K562 (cell line): ENCODE results near the gene TMEM203. TPM values are rescaled to one million over a fixed set of nuclear protein-coding genes. Genes with fewer than 3 reads are reported as not detected.

Experiments
- ATAC-seq: fragments of 200-7000 bp; cut with Tn5 transposase; 3 replicates; pipeline ENCODE4 v1.9.1; 2020; ENCODE audit warnings: moderate library complexity
- BruUV-seq: library from RNA; stranded (reverse); fragments of 400-500 nt; replicated peaks from 2 replicates; lab custom pipeline; 2021; lab: Mats Ljungman, UMichigan
- CTCF ChIA-PET: fragments of 300-600 bp; formaldehyde crosslinking; extraction: SDS; loops from one replicate; lab custom pipeline; 2021; ENCODE audit warnings: low intra/inter-chr PET ratio; lab: Yijun Ruan, JAX
- POLR2A ChIA-PET: fragments of 300-600, 350-650 bp; sonication (Branson Sonifier 250); formaldehyde crosslinking; extraction: SDS; loops from one replicate; lab custom pipeline; 2021; ENCODE audit warnings: antibody characterized with exemption, inconsistent platforms; lab: Yijun Ruan, JAX
- DNase-seq, 4 experiments: peaks; one replicate each; pipeline versions ENCODE4 v3.0.0 to v3.0.0-alpha.2; 2011 to 2018; ENCODE audit warnings: low spot score in 3 of 4, mixed read lengths in 3 of 4; ENCODE audit errors: extremely low read depth in 1 of 4
- FAIRE-seq: peaks from 2 replicates; lab custom pipeline; 2011; peaks lifted over from hg19 to GRCh38; lab: Jason Lieb, UNC
- H2AFZ ChIP-seq: 2 replicates; pipeline ENCODE4 v1.6.0; 2011; ENCODE audit warnings: low read depth, low read length, control low read depth, inconsistent platforms
- H3K27ac ChIP-seq: fragments of 200-600 bp; 3 replicates; pipeline ENCODE4 v1.8.0; 2011; ENCODE audit warnings: low read depth, mild to moderate bottlenecking, control low read depth, inconsistent platforms, low read length, moderate library complexity, mixed read lengths; ENCODE audit errors: extremely low read depth
- H3K27me3 ChIP-seq, 2 experiments: fragments of 300-600 bp in 1 of 2; 2 replicates in 1 of 2; 3 replicates in 1 of 2; pipeline versions ENCODE4 v1.6.0 to v1.8.0; 2011; ENCODE audit warnings: inconsistent platforms in 2 of 2, low read length in 2 of 2, mild to moderate bottlenecking in 1 of 2, mixed read lengths in 1 of 2, moderate library complexity in 1 of 2; ENCODE audit not compliant: control insufficient read depth in 2 of 2, insufficient read depth in 2 of 2
- H3K36me3 ChIP-seq: fragments of 300-600 bp; 3 replicates; pipeline ENCODE4 v1.8.0; 2011; ENCODE audit warnings: mild to moderate bottlenecking, low read length, inconsistent platforms; ENCODE audit not compliant: control insufficient read depth, insufficient read depth
- H3K4me1 ChIP-seq, 2 experiments: fragments of 200-600 bp in 1 of 2; replicated peaks in 1 of 2; 2 replicates in 1 of 2; 3 replicates in 1 of 2; pipeline versions ENCODE4 v1.5.1 to v1.8.0; 2011; ENCODE audit warnings: inconsistent platforms in 2 of 2, low read length in 2 of 2, mild to moderate bottlenecking in 1 of 2, mixed read lengths in 1 of 2, moderate library complexity in 1 of 2; ENCODE audit not compliant: control insufficient read depth in 2 of 2, insufficient read depth in 2 of 2
- H3K4me2 ChIP-seq: 2 replicates; pipeline ENCODE4 v1.6.1; 2011; ENCODE audit warnings: low read length, control low read depth, inconsistent platforms, mixed read lengths; ENCODE audit not compliant: insufficient read depth
- H3K4me3 ChIP-seq: fragments of 200-600 bp; sonication (generic), shearing (Covaris generic); 2 replicates; pipeline ENCODE4 v1.5.1; 2016; ENCODE audit warnings: control low read depth, inconsistent platforms
- H3K79me2 ChIP-seq: fragments of 200-600 bp; 3 replicates; pipeline ENCODE4 v1.8.0; 2011; ENCODE audit warnings: low read length, inconsistent platforms; ENCODE audit not compliant: control insufficient read depth, insufficient read depth
- H3K9ac ChIP-seq, 2 experiments: 2 replicates each; pipeline versions ENCODE4 v1.6.0 to v1.6.1; 2011; ENCODE audit warnings: low read depth in 2 of 2, low read length in 2 of 2, control low read depth in 1 of 2, inconsistent platforms in 1 of 2, mild to moderate bottlenecking in 1 of 2, mixed read lengths in 1 of 2; ENCODE audit not compliant: insufficient read depth in 1 of 2
- H3K9me1 ChIP-seq: one replicate; pipeline ENCODE4 v1.6.0; 2011; ENCODE audit warnings: inconsistent platforms, mild to moderate bottlenecking, low read length, moderate library complexity; ENCODE audit not compliant: control insufficient read depth, insufficient read depth
- H3K9me3 ChIP-seq: replicated peaks from 2 replicates; pipeline ENCODE4 v1.5.1; 2011; ENCODE audit warnings: low read depth, low read length, inconsistent platforms; ENCODE audit not compliant: control insufficient read depth, insufficient read depth
- H4K20me1 ChIP-seq: replicated peaks from 2 replicates; pipeline ENCODE4 v1.6.1; 2011; ENCODE audit warnings: low read length, inconsistent platforms, mixed read lengths; ENCODE audit not compliant: control insufficient read depth, insufficient read depth
- FOSL1 ChIP-seq: fragments of 200-800 bp; sonication (Bioruptor generic); conservative IDR thresholded peaks from 2 replicates; pipeline ENCODE4 v1.6.1; 2016; ENCODE audit warnings: missing genetic modification characterization, missing compliant biosample characterization
- MNT ChIP-seq, 2 experiments: fragments of 450-650 bp; conservative IDR thresholded peaks; 2 replicates each; pipeline ENCODE4 v1.6.1; 2017; ENCODE audit warnings: mild to moderate bottlenecking in 2 of 2, moderate library complexity in 2 of 2
- RBM14 ChIP-seq: fragments of 200-400 bp; formaldehyde crosslinking; IDR thresholded peaks from 2 replicates; pipeline ENCODE4 v1.6.1; 2018; ENCODE audit warnings: low read depth, mild to moderate bottlenecking, low read length, moderate library complexity, borderline replicate concordance; ENCODE audit not compliant: insufficient read depth
- RBM34 ChIP-seq: fragments of 200-400 bp; formaldehyde crosslinking; IDR thresholded peaks from 2 replicates; pipeline ENCODE4 v1.6.1; 2018; ENCODE audit warnings: low read length, borderline replicate concordance; ENCODE audit not compliant: insufficient read depth
- STAT5B ChIP-seq: fragments of 250-450 bp; sonication (Bioruptor Pico); IDR thresholded peaks from 2 replicates; pipeline ENCODE4 v1.8.0; 2021; ENCODE audit warnings: mild to moderate bottlenecking, inconsistent platforms
- ZC3H4 ChIP-seq: sonication (generic); formaldehyde crosslinking; IDR thresholded peaks from 2 replicates; pipeline ENCODE4 v1.9.0; 2021; ENCODE audit warnings: missing genetic modification reagents, borderline replicate concordance
- ZNF217 ChIP-seq: sonication (generic); formaldehyde crosslinking; IDR thresholded peaks from 2 replicates; pipeline ENCODE4 v1.8.0; 2022; ENCODE audit warnings: mild to moderate bottlenecking, missing genetic modification reagents
- ZNF354B ChIP-seq: fragments of 250-450 bp; sonication (Bioruptor Pico); IDR thresholded peaks from 2 replicates; pipeline ENCODE4 v1.4.0; 2020
- ZNF583 ChIP-seq: fragments of 250-450 bp; sonication (Bioruptor Pico); IDR thresholded peaks from 2 replicates; pipeline ENCODE4 v1.4.0; 2020
- WGBS: fragments of 100-300 bp; shearing (Covaris generic); methylation state at CpG from one replicate; pipeline ENCODE4 v1.1.6; 2016; ENCODE audit warnings: low coverage, mixed read lengths; ENCODE audit not compliant: insufficient coverage; ENCODE audit errors: missing lambda C conversion rate; 5-methylcytosine and 5-hydroxymethylcytosine counted together
- in situ Hi-C: fragments of 300-500 bp; cut with MboI; formaldehyde crosslinking; loops from 4 replicates; pipeline ENCODE4 v1.15.0; 2018; ENCODE audit warnings: inconsistent platforms, mixed read lengths
- intact Hi-C: fragments of 100-400 bp; cut with micrococcal nuclease; formaldehyde crosslinking; loops from 2 replicates; pipeline ENCODE4 v1.14.2; 2022
- polyA plus RNA-seq, 8 experiments: library from polyadenylated mRNA; depleted of rRNA in 4 of 8; stranded (reverse) in 5 of 8; unstranded in 3 of 8; fragments of >200 nt; fragmentation: Nextera tagmentation in 2 of 8; fragmentation: Illumina TruSeq in 1 of 8; extraction: Ambion mirVana in 2 of 8; extraction: Trizol in 1 of 8; gene quantifications; 2 replicates each; pipeline versions ENCODE4 v1.2.1 to v1.2.3, GENCODE V29; 2011 to 2014; ENCODE audit warnings: inconsistent platforms in 1 of 8, missing spikeins in 1 of 8
- total RNA-seq, 7 experiments: library from RNA; depleted of rRNA in 6 of 7; stranded (reverse); fragments of >200 nt in 6 of 7; fragmentation: Illumina TruSeq in 2 of 7; extraction: Trizol in 2 of 7; gene quantifications; 2 replicates each; pipeline versions ENCODE4 v1.2.1 to v1.2.3, GENCODE V29; 2011 to 2021; ENCODE audit warnings: low replicate concordance in 1 of 7
- TF ChIP-seq, protein P1 (sequence below): sonication (generic); formaldehyde crosslinking; IDR thresholded peaks from 2 replicates; pipeline ENCODE4 v1.8.0; 2022; ENCODE audit warnings: mild to moderate bottlenecking, missing genetic modification reagents
- TF ChIP-seq, protein P2 (sequence below): fragments of 450-650 bp; formaldehyde crosslinking; IDR thresholded peaks from 2 replicates; pipeline ENCODE4 v1.4.0; 2022; ENCODE audit warnings: mild to moderate bottlenecking, moderate library complexity
- TF ChIP-seq, protein P3 (sequence below): sonication (generic); formaldehyde crosslinking; IDR thresholded peaks from 2 replicates; pipeline ENCODE4 v1.8.0; 2022; ENCODE audit warnings: mild to moderate bottlenecking, missing genetic modification reagents

Gene TMEM203
- total and polyA plus RNA-seq, 9 of the 15 experiments (the other 6 are each of a cell fraction or from before 2014, with no cell fraction given) = 8.8 to 59.5 (median 37.6) TPM

DNA sequence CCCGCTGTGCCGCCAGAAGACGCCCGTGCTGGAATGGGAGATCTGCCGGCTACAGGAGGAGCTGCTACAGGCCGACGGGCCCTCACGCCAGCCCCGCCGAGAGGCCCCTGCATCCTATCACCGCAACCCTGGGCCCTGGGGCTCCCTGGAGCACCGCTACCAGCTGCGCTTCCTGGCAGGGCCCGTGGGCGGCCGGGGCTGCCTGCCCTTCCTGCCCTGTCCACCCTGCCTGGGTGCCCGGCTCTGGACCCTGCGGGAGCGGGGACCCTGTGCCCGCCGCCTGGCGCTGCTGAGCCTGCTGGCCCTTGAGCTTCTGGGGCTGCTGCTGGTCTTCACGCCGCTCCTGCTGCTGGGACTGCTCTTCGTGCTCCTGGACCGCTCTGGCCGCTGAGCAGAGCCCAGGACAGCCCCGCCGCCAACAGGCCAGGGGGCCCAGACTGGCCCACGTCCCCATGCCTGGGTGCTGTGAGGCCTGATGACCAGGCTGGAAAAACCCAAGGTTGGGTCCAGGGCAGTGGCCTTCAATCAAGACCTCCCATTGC, 12.8 kb upstream of the TMEM203 start:
- Histone ChIP-seq H3K4me3 (no peak overlapping the region), H3K36me3 (peaks cover 32% of the 10 kb centered on the region; the same call in 1 of the 3 replicates), H3K9me3 (no peaks in the 10 kb centered on the region), H4K20me1 (no peaks in the 10 kb centered on the region), H3K27me3 (no peaks in the 10 kb centered on the region), H3K9ac (peak overlapping the region; percentile 76 to 92), H2AFZ (no peak overlapping the region), H3K9me1 (no peaks in the 10 kb centered on the region), H3K4me1 (peaks cover 34 to 91% of the 10 kb centered on the region in 2 experiments), H3K27ac (peak overlapping the region; percentile 72), H3K4me2 (peak overlapping the region; percentile 82), H3K79me2 (peaks cover 18% of the 10 kb centered on the region; the same call in 2 of the 3 replicates)
- no peak for ATAC-seq
- no TSS peak for BruUV-seq
- ChIA-PET POLR2A (interaction anchor here (0.5 to 2.1 kb wide), 11 partner anchors 9 to 222 kb away, joined by 3 to 13 read pairs (median 5); partner anchors contain the start of genes CLIC3, TPRN and TUBB4B), CTCF (no interaction called here)
- in situ Hi-C loops = no loop called here
- DNase-seq = no peak
- intact Hi-C loops = loop anchor here (2.0 kb wide), 1 partner anchor 17 kb away; the partner anchor contains the start of gene TPRN
- no peak for FAIRE-seq
- WGBS = 85% methylated on average over 24 of the region's 30 CpGs
- TF ChIP-seq, protein P1, sequence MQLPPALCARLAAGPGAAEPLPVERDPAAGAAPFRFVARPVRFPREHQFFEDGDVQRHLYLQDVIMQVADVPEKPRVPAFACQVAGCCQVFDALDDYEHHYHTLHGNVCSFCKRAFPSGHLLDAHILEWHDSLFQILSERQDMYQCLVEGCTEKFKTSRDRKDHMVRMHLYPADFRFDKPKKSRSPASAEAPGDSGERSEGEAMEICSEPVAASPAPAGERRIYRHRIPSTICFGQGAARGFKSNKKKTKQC (CRISPR knock-in tag) = 0 out of 2 replicates have a peak, but pooled peaks have one; percentile 9
- TF ChIP-seq MNT (conservative IDR thresholded peaks at IDR 0.05) (no peak), ZC3H4 (CRISPR knock-in tag) (no peak), RBM14 (no peak; the same call in 1 of the 2 replicates), STAT5B (CRISPR knock-in tag) (no peak), FOSL1 (tag) (no peak), ZNF217 (CRISPR knock-in tag) (no peak), ZNF354B (CRISPR knock-in tag) (no peak), RBM34 (no peak), ZNF583 (CRISPR knock-in tag) (no peak)
- TF ChIP-seq, protein P2, sequence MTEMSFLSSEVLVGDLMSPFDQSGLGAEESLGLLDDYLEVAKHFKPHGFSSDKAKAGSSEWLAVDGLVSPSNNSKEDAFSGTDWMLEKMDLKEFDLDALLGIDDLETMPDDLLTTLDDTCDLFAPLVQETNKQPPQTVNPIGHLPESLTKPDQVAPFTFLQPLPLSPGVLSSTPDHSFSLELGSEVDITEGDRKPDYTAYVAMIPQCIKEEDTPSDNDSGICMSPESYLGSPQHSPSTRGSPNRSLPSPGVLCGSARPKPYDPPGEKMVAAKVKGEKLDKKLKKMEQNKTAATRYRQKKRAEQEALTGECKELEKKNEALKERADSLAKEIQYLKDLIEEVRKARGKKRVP (CRISPR knock-in tag) = no peak
- TF ChIP-seq, protein P3, sequence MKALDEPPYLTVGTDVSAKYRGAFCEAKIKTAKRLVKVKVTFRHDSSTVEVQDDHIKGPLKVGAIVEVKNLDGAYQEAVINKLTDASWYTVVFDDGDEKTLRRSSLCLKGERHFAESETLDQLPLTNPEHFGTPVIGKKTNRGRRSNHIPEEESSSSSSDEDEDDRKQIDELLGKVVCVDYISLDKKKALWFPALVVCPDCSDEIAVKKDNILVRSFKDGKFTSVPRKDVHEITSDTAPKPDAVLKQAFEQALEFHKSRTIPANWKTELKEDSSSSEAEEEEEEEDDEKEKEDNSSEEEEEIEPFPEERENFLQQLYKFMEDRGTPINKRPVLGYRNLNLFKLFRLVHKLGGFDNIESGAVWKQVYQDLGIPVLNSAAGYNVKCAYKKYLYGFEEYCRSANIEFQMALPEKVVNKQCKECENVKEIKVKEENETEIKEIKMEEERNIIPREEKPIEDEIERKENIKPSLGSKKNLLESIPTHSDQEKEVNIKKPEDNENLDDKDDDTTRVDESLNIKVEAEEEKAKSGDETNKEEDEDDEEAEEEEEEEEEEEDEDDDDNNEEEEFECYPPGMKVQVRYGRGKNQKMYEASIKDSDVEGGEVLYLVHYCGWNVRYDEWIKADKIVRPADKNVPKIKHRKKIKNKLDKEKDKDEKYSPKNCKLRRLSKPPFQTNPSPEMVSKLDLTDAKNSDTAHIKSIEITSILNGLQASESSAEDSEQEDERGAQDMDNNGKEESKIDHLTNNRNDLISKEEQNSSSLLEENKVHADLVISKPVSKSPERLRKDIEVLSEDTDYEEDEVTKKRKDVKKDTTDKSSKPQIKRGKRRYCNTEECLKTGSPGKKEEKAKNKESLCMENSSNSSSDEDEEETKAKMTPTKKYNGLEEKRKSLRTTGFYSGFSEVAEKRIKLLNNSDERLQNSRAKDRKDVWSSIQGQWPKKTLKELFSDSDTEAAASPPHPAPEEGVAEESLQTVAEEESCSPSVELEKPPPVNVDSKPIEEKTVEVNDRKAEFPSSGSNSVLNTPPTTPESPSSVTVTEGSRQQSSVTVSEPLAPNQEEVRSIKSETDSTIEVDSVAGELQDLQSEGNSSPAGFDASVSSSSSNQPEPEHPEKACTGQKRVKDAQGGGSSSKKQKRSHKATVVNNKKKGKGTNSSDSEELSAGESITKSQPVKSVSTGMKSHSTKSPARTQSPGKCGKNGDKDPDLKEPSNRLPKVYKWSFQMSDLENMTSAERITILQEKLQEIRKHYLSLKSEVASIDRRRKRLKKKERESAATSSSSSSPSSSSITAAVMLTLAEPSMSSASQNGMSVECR (CRISPR knock-in tag) = no peak
